ENCODE results near the gene ZC3H12C. TPM values are rescaled to one million over a fixed set of nuclear protein-coding genes. Genes with fewer than 3 reads are reported as not detected.

The ZC3H12C gene
- total RNA-seq, 1 donor from 2014 or later = 14.8 TPM

DNA sequence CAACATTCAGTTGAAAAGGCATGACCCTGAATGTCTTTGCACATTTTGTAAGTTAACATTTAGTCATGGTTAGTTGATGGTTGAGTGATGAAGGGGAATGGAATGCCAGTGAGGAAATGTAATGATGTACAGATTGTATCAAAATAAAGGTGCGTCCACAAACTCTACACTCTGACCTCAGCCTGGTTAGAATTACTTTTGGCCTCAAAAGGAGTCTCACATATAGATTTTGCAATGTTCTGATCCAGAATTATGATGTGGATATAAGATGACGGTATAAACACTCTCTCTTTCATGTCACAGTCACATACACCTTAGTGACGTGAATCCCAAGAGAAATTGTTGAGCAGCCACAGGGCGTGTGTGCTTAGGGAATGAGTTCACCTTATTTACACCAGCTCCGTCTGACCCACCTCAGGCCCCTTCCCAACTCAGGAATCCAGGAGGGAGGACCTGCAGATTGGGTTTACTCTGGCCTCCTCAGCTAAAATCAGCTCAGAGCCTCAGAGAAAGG lies 103.1 kb downstream of the ZC3H12C start:
- no peaks in the 10 kb centered on the region for H3K4me1 ChIP-seq
- H3K9me3 ChIP-seq = no peaks in the 10 kb centered on the region
- intact Hi-C loops (cut with DNase I) = loop anchor here (5.0 kb wide), 1 partner anchor 176 kb away; no protein-coding TSS in a partner anchor
- ATAC-seq = peak; percentile 37
- TF ChIP-seq, protein P1, sequence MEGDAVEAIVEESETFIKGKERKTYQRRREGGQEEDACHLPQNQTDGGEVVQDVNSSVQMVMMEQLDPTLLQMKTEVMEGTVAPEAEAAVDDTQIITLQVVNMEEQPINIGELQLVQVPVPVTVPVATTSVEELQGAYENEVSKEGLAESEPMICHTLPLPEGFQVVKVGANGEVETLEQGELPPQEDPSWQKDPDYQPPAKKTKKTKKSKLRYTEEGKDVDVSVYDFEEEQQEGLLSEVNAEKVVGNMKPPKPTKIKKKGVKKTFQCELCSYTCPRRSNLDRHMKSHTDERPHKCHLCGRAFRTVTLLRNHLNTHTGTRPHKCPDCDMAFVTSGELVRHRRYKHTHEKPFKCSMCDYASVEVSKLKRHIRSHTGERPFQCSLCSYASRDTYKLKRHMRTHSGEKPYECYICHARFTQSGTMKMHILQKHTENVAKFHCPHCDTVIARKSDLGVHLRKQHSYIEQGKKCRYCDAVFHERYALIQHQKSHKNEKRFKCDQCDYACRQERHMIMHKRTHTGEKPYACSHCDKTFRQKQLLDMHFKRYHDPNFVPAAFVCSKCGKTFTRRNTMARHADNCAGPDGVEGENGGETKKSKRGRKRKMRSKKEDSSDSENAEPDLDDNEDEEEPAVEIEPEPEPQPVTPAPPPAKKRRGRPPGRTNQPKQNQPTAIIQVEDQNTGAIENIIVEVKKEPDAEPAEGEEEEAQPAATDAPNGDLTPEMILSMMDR (IDR thresholded peaks at IDR 0.05) = no peak
- H3K27me3 ChIP-seq = no peaks in the 10 kb centered on the region
- H3K4me3 ChIP-seq = no peak overlapping the region
- no peak overlapping the region for H3K27ac ChIP-seq
- no peaks in the 10 kb centered on the region for H3K36me3 ChIP-seq
- DNase-seq = no peak

DNA sequence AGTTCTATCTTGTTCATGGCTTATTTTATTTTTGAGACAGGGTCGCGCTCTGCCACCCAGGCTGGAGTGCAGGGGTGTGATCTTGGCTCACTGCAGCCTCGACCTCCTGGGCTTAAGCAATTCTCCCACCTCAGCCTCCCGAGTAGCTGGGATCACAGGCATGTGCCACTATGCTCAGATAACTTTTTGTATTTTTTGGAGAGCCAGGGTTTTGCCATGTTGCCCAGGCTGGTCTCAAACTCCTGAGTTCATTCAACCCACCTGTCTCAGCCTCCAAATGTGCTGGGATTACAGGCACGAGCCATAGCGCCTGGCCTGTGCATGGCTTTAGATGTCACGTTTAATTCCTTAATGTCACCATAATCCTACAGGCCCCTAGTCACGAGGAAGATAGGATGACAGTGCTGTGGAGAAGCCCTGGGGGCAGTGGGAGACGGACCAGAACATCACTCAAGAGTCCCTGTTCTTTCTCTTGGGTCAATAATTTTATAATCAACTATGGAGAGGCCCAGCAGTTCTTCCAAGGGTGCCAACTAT lies 103.8 kb downstream of the ZC3H12C start:
- no peaks in the 10 kb centered on the region for H3K27me3 ChIP-seq
- no peaks in the 10 kb centered on the region for H3K9me3 ChIP-seq
- TF ChIP-seq, protein P1 (IDR thresholded peaks at IDR 0.05) = no peak
- H3K4me3 ChIP-seq = no peak overlapping the region
- H3K27ac ChIP-seq = no peak overlapping the region
- no peaks in the 10 kb centered on the region for H3K36me3 ChIP-seq
- intact Hi-C loops (cut with DNase I) = loop anchor here (5.0 kb wide), 1 partner anchor 175 kb away; no protein-coding TSS in a partner anchor
- DNase-seq (no peak), ATAC-seq (no peak)
- H3K4me1 ChIP-seq = no peaks in the 10 kb centered on the region

DNA sequence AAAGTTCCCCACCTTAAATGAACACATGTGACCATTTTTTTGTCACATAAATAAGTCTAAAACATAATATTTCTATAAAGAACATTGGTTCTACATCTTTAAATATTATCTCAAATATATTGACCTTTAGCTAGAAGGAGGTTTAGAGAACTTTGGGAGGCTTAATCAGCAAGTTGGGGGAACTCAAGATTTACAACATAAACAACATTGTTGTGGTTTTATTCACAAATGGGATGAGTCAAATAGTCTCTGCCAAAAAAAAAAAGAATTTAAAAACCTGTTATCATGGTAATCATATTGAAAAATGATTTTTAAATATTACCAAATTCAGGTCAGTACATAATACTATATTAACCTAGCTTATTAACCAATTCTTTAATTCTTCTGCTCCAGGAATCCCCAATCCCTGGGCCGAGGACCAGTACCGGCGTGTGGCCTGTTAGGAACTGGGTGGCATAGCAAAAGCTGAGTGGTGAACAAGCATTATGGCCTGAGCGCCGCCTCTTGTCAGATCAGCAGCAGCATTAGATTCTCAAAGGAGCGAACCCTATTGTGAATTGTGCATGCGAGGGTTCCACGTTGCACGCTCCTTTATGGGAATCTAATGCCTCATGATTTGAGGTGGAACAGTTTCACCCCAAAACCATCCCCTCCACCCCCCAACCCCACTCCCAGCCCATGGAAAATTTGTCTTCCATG lies 105.0 kb downstream of the ZC3H12C start:
- Histone ChIP-seq H3K9me3 (no peaks in the 10 kb centered on the region), H3K36me3 (no peaks in the 10 kb centered on the region), H3K27me3 (no peaks in the 10 kb centered on the region), H3K4me3 (no peak overlapping the region), H3K4me1 (no peaks in the 10 kb centered on the region), H3K27ac (no peak overlapping the region)
- ATAC-seq = no peak
- TF ChIP-seq, protein P1 (IDR thresholded peaks at IDR 0.05) = no peak
- intact Hi-C loops (cut with DNase I) = loop anchor here (5.0 kb wide), 1 partner anchor 174 kb away; no protein-coding TSS in a partner anchor
- no peak for DNase-seq

DNA sequence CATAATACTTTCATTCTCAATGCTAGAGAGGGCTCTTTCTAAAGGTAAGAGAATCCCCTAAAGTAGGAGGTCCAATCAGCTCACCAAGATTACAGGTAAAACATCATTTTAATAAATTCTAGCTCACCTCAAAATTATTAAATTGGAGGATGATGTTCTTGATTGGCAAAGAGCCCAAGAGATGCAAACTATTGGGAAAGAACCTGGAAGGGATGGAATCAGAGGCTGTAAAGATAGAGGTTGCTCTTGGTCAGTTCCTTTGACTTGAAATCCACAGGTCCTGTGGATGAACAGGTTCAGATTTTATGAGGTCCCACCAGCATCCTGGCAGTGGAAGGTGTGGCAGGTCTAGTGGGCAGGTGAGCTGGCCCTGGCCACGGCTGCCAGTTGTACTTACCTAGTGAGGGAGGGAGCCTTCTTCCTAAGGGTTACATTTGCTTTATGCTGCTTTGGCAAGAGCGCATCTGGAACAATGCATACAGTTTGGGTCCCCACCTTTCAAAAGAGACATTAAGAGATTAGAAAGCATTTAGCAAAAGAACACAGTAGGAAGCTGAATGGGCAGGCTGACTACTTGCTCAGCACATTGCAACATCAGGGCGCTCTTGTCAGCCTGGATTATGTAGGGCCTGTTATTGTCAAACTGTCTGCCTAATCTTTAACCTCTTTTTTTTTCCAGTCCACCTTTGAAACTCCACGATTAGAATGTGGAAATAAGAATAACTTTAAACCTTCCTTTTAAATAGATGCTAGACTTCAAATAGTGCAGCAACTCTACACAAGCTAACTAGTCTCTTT lies 106.2 kb downstream of the ZC3H12C start:
- no peaks in the 10 kb centered on the region for H3K27me3 ChIP-seq
- intact Hi-C loops (cut with DNase I) = loop anchor here (5.0 kb wide), 1 partner anchor 173 kb away; no protein-coding TSS in a partner anchor
- no peak for DNase-seq
- ATAC-seq = peak; percentile 57
- no peaks in the 10 kb centered on the region for H3K9me3 ChIP-seq
- H3K4me1 ChIP-seq = no peaks in the 10 kb centered on the region
- H3K4me3 ChIP-seq = no peak overlapping the region
- no peaks in the 10 kb centered on the region for H3K36me3 ChIP-seq
- TF ChIP-seq, protein P1 (IDR thresholded peaks at IDR 0.05) = no peak
- H3K27ac ChIP-seq = no peak overlapping the region

DNA sequence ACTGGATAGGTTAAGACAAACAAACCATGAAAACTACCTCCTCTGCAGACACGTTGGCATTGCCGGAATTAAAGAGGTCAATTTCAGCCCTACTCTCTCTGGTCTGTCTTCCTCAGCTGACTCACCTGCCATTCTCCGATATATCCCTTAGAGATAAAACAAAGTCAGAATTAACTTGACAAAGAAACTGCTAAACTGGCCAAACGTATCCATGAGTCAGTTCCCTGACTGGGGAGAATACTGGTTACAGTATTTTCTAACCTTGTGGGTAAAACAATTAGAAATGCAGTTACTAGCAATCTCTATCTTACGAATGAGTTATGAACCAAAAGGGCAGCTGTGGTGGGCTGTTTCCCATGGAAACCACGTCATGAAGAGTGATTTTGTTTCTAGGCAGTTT lies 107.0 kb downstream of the ZC3H12C start:
- DNase-seq (no peak), ATAC-seq (no peak)
- Histone ChIP-seq H3K4me3 (no peak overlapping the region), H3K4me1 (no peaks in the 10 kb centered on the region), H3K27me3 (no peaks in the 10 kb centered on the region), H3K9me3 (no peaks in the 10 kb centered on the region), H3K27ac (no peak overlapping the region), H3K36me3 (no peaks in the 10 kb centered on the region)
- intact Hi-C loops (cut with DNase I) = no loop called here
- TF ChIP-seq, protein P1 (IDR thresholded peaks at IDR 0.05) = no peak

All from upper lobe of right lung (tissue), 1 donor.